Measurements from ENCODE around the gene PARD3B.

GRCh38 chr2:204862809-204863208, 317.5 kb downstream of the PARD3B start:
- TF ChIP-seq CTCF (IDR thresholded peaks at IDR 0.05 in 2 of 3, conservative IDR thresholded peaks at IDR 0.05 in 1 of 3; ENCODE audit: borderline replicate concordance in 1 of 3, insufficient read depth in 1 of 3, low read depth in 2 of 3, low read length in 2 of 3) (no peak), SRF (IDR thresholded peaks at IDR 0.05; ENCODE audit: low read depth) (no peak), POLR2A (IDR thresholded peaks at IDR 0.05; ENCODE audit: borderline replicate concordance, extremely low read depth, insufficient read depth, insufficient read length) (no peak), MAX (IDR thresholded peaks at IDR 0.05) (no peak), CBX3 (IDR thresholded peaks at IDR 0.05; ENCODE audit: low read depth) (no peak), ZBTB33 (IDR thresholded peaks at IDR 0.05; ENCODE audit: extremely low read depth, insufficient replicate concordance, low read length) (no peak), EZH2phosphoT487 (IDR thresholded peaks at IDR 0.05; ENCODE audit: borderline replicate concordance) (no peak), POLR2AphosphoS5 (IDR thresholded peaks at IDR 0.05; ENCODE audit: low read depth, low read length) (no peak), ATF3 (IDR thresholded peaks at IDR 0.05) (no peak), RAD21 (IDR thresholded peaks at IDR 0.05; ENCODE audit: low read depth) (no peak)
